Ovary (tissue), 3 donors: ENCODE results near the gene ICAM4.

Source experiments
- CTCF ChIP-seq, 3 donors: fragments of 450-650 bp in 2 of 3; fragments of 200-600 bp in 1 of 3; IDR thresholded peaks; one replicate each; pipeline versions ENCODE4 v1.5.1 to v1.8.0; 2016 to 2022; ENCODE audit warnings: antibody characterized with exemption in 3 of 3, mild to moderate bottlenecking in 1 of 3
- POLR2A ChIP-seq: fragments of 450-650 bp; IDR thresholded peaks from one replicate; pipeline ENCODE4 v1.6.1; 2017; ENCODE audit warnings: antibody characterized with exemption, mild to moderate bottlenecking, moderate library complexity
- donor health status: DM: no; HTN: no; CAD: no.

GRCh38 chr19:10285393-10285792 is 1.4 kb upstream of the ICAM4 start:
- TF ChIP-seq POLR2A (no peak), CTCF (IDR thresholded peaks at IDR 0.05) (no peak)
